Tibial nerve (tissue), 4 donors: ENCODE data around the gene KCNMA1. TPM values are rescaled to one million over a fixed set of nuclear protein-coding genes. Genes with fewer than 3 reads are reported as not detected.
A peak's percentile ranks its signal among the peaks of the same experiment; 100 is the strongest.

Source experiments
- DNase-seq, 2 donors: peaks; one replicate each; pipeline ENCODE4 v3.0.0-alpha.2; 2019; ENCODE audit warnings: low spot score in 2 of 2
- H3K27ac ChIP-seq, 4 donors: fragments of 200-600 bp; sonication (generic) in 3 of 4; one replicate each; pipeline ENCODE4 v1.5.1; 2017 to 2019; ENCODE audit warnings: mild to moderate bottlenecking in 1 of 4
- H3K27me3 ChIP-seq, 2 donors: fragments of 200-600 bp; sonication (generic) in 1 of 2; one replicate each; pipeline versions ENCODE4 v1.5.1 to v1.6.0; 2017 to 2019
- H3K36me3 ChIP-seq, 3 donors: fragments of 200-600 bp; sonication (generic); one replicate each; pipeline ENCODE4 v1.5.1; 2018 to 2019
- H3K4me1 ChIP-seq, 4 donors: fragments of 200-600 bp; sonication (generic) in 3 of 4; one replicate each; pipeline ENCODE4 v1.5.1; 2017 to 2019
- H3K4me3 ChIP-seq, 4 donors: fragments of 200-600 bp; sonication (generic) in 3 of 4; one replicate each; pipeline ENCODE4 v1.5.1; 2017 to 2019; ENCODE audit warnings: mild to moderate bottlenecking in 1 of 4, moderate library complexity in 1 of 4
- H3K9me3 ChIP-seq, 4 donors: fragments of 200-600 bp; sonication (generic) in 3 of 4; one replicate each; pipeline ENCODE4 v1.5.1; 2017 to 2019
- CTCF ChIP-seq, 5 experiments: fragments of 200-600 bp in 3 of 5; fragments of 450-650 bp in 2 of 5; sonication (generic) in 3 of 5; IDR thresholded peaks; one replicate each; pipeline ENCODE4 v1.5.1; 2016 to 2019; ENCODE audit warnings: antibody characterized with exemption in 5 of 5, mild to moderate bottlenecking in 3 of 5, moderate library complexity in 2 of 5
- EP300 ChIP-seq, 2 donors: sonication (generic); formaldehyde crosslinking; IDR thresholded peaks; one replicate each; pipeline ENCODE4 v1.6.1; 2017; ENCODE audit warnings: antibody characterized with exemption in 2 of 2, mild to moderate bottlenecking in 1 of 2
- POLR2A ChIP-seq, 2 donors: fragments of 450-650 bp; IDR thresholded peaks; one replicate each; pipeline ENCODE4 v1.6.1; 2017; ENCODE audit warnings: antibody characterized with exemption in 2 of 2, mild to moderate bottlenecking in 2 of 2, moderate library complexity in 2 of 2
- WGBS, 2 donors: methylation state at CpG; one replicate each; pipeline ENCODE4 v1.1.5; 2018; 5-methylcytosine and 5-hydroxymethylcytosine counted together
- total RNA-seq, 4 donors: library from RNA; depleted of rRNA; stranded (reverse); fragments of >200 nt; gene quantifications; one replicate each; pipeline ENCODE4 v1.1.0, GENCODE V29; 2016

Gene KCNMA1
- total RNA-seq, 4 donors from 2014 or later = 10.2 to 19.9 (median 13.7) TPM

DNA sequence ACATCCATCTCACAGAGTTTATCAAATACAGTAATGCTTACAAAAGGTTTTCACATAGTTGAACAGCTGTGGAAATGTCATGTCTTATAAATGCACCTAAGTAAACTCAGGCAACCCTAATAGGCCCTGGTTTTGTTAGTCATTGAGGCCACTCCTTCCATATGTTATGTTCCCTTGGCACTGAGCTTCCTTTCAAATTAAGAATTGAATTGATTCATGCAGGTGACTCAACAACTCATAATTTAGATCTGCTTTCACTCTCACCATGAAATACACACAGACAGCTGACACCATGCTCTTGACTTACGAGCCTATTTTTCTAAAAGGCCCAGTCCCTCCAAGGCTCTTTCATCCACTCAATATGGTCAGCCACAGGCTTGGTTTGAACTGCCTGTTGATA lies 476.9 kb downstream of the KCNMA1 start:
- H3K36me3 ChIP-seq = no peaks in the 10 kb centered on the region
- H3K9me3 ChIP-seq = no peaks in the 10 kb centered on the region
- TF ChIP-seq EP300 (IDR thresholded peaks at IDR 0.05) (no peak), POLR2A (IDR thresholded peaks at IDR 0.05) (no peak), CTCF (IDR thresholded peaks at IDR 0.05) (no peak)
- no peak overlapping the region for H3K4me3 ChIP-seq
- H3K4me1 ChIP-seq = peaks cover 0 to 30% (median 3%) of the 10 kb centered on the region in 4 donors
- no peak overlapping the region for H3K27ac ChIP-seq
- no peaks in the 10 kb centered on the region for H3K27me3 ChIP-seq
- no peak for DNase-seq
- WGBS, 2 donors = 58 to 78% methylated on average over 1 of the region's 1 CpG

DNA sequence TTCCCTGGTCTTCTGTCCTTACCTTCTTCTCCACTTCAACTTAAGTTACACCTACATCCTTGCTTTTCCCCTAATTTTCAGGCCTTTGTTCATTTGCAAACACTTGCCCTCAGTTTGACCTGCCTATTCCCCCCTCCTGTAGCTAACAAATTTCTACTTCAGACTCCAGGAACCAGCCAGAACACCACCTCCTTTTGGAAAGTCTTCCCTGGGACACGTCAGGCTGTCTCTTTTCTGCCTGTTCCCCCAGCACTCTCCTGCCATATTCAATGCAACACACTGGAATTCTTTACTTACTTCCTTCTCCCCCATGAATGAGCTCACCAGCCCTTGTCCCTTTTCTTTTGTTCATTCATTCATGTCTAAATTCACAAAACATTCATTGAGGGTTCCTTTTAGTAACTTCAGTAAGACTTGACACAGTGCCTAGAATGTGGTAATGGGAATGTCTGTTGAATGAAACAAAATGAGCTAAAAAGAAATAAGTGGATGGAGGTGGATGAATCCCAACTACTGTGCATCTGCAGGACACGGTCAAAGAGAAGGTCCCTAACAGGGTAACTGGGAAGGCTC lies 478.0 kb downstream of the KCNMA1 start:
- Histone ChIP-seq H3K9me3 (no peaks in the 10 kb centered on the region), H3K36me3 (no peaks in the 10 kb centered on the region), H3K27ac (peak overlapping the region in 1 of 4 donors; percentile 62), H3K4me3 (no peak overlapping the region), H3K4me1 (peaks cover 0 to 30% (median 3%) of the 10 kb centered on the region in 4 donors), H3K27me3 (no peaks in the 10 kb centered on the region)
- WGBS, 2 donors = 32 to 37% methylated on average over 2 of the region's 2 CpGs
- DNase-seq = no peak
- TF ChIP-seq POLR2A (IDR thresholded peaks at IDR 0.05) (no peak), EP300 (IDR thresholded peaks at IDR 0.05) (no peak), CTCF (IDR thresholded peaks at IDR 0.05) (no peak)

DNA sequence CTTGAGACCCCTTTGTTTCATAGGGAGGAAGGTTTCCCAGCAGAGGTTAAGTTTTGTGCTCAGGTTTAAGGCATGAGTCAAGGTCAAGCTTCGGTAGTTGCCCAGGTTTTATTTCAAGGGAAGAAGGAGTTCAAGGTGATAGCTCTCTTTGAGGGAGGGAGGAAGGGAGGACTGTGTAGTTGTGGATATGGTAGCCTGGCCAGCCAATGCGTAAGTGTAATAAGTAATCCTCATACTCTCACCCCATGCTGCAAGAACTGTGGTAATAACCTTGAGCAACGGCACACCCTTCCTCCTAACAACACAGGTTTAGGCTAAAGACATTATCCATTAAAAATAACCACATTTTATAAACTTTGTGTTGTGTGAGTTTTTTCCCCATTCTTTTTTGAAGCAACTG lies 478.9 kb downstream of the KCNMA1 start:
- WGBS, 2 donors = 90 to 91% methylated on average over 3 of the region's 3 CpGs

DNA sequence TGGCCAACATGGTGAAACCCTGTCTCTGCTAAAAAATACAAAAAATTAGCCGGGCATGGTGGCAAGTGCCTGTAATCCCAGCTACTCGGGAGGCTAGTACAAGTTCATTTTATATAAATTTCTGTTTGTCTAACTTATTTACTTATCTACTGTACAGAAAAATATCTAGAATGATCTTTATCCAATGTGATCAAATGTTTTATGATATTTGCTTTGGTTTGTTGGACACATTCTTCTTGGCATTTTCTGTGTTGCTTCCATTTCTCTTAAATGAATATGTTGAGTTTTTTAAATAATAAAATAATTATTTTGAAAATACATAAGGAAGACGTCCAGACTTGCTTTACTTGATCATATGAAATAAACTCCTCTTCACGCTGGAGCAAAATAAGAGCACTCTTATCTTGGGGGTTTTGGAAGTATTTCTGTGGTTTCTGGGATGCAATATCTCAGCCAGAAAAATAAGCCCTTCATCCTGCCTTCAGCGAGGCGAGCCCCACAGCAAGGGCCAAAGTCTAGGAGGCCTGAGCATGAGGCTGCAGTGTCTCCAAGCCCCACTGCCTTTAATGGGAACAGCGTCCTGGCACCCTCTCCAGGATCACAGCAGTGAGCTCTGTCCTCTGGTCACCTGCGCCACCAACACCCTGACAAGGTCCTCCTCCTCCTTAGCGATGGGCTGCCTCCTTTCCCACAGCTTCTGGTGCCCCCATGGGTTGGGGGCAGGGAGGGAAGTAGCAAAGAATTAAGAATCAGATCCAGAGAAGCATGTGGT lies 480.2 kb downstream of the KCNMA1 start:
- DNase-seq = no peak
- H3K27me3 ChIP-seq = no peaks in the 10 kb centered on the region
- no peaks in the 10 kb centered on the region for H3K36me3 ChIP-seq
- TF ChIP-seq CTCF (IDR thresholded peaks at IDR 0.05) = no peak
- no peak for TF ChIP-seq EP300 (IDR thresholded peaks at IDR 0.05)
- TF ChIP-seq POLR2A (IDR thresholded peaks at IDR 0.05) = no peak
- H3K4me1 ChIP-seq = peaks cover 0 to 20% (median 3%) of the 10 kb centered on the region in 4 donors
- H3K9me3 ChIP-seq = no peaks in the 10 kb centered on the region
- H3K27ac ChIP-seq = no peak overlapping the region
- H3K4me3 ChIP-seq = no peak overlapping the region
- 89 to 92% methylated on average over 9 of the region's 9 CpGs for WGBS, 2 donors

More for the DNA sequence above, 478.9 kb downstream of the KCNMA1 start:
- Histone ChIP-seq H3K27me3 (no peaks in the 10 kb centered on the region), H3K4me1 (peaks cover 0 to 23% (median 3%) of the 10 kb centered on the region in 4 donors), H3K36me3 (no peaks in the 10 kb centered on the region), H3K27ac (no peak overlapping the region), H3K4me3 (no peak overlapping the region), H3K9me3 (no peaks in the 10 kb centered on the region)
- no peak for DNase-seq
- TF ChIP-seq POLR2A (IDR thresholded peaks at IDR 0.05) (no peak), EP300 (IDR thresholded peaks at IDR 0.05) (no peak), CTCF (IDR thresholded peaks at IDR 0.05) (no peak)

GRCh38 chr10:77156406-77156879 lies 481.2 kb downstream of the KCNMA1 start:
- Histone ChIP-seq H3K36me3 (no peaks in the 10 kb centered on the region), H3K27me3 (no peaks in the 10 kb centered on the region), H3K4me1 (peaks cover 0 to 11% (median 3%) of the 10 kb centered on the region in 4 donors), H3K4me3 (no peak overlapping the region), H3K27ac (no peak overlapping the region), H3K9me3 (no peaks in the 10 kb centered on the region)
- no peak for DNase-seq
- TF ChIP-seq EP300 (IDR thresholded peaks at IDR 0.05) (no peak), POLR2A (IDR thresholded peaks at IDR 0.05) (no peak), CTCF (IDR thresholded peaks at IDR 0.05) (no peak)
- WGBS, 2 donors = 55 to 64% methylated on average over 5 of the region's 5 CpGs
